HG02610 (cell line): ENCODE results near the gene TMEM132C.
"Not testable (repeated sequence)": the region's sequence is repeated elsewhere in the genome, so short reads cannot be mapped to it uniquely, and the experiment has no call there.

ENCODE experiments used
- ATAC-seq: cut with Tn5 transposase; IDR thresholded peaks from one replicate; pipeline ENCODE4 v1.9.1; 2021; ENCODE audit warnings: mild to moderate bottlenecking, moderate library complexity; ENCODE audit not compliant: unreplicated experiment

The TMEM132C gene

DNA sequence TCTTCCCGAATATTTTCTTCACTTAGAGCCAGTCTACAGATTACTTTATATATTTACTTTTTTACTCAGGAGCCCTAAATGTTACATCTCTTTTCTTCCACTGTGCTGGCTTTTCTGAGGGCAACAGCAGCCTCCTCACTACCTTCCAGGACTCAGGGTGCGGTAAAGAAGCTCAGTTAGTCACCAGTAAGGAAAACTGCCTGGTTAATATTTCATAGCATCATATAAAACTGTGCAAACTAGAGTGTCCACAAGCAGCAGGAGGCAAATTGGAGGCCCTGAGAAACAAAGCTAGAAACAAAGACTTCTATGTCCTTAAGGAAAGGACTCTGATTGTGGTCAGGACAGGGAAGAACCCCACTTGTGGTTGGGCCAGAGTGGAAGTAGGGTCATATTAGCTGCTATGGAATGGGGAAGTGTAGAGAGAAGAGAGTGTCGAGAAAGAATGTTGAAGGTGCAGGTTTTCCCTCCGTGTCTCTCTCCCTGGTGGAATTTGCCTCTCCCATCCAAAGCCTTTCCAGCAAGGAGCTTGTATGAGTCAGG lies 336.7 kb downstream of the TMEM132C start:
- ATAC-seq = no peak

DNA sequence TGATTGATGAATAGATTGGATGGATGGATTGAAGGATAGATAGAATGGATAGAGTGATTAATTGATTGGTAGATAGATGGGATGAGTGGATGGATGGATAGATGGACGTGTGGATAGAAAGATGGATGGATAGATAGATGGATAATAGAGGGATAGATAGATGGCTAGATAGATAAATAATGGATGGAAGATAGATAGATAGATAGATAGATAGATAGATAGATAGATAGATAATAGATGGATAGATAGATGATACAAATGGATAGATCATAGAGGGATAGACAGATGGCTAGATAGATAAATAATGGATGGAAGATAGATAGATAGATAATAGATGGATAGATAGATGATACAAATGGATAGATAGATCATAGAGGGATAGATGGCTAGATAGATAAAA lies 337.2 kb downstream of the TMEM132C start:
- ATAC-seq = not testable (repeated sequence)

- ATAC-seq = no peak
Observed at GRCh38 chr12:128606051-128606450, 339.1 kb downstream of the TMEM132C start.

GRCh38 chr12:128606538-128606937 lies 339.6 kb downstream of the TMEM132C start:
- ATAC-seq = no peak

GRCh38 chr12:128606970-128607369 lies 340.0 kb downstream of the TMEM132C start:
- no peak for ATAC-seq

GRCh38 chr12:128607641-128608040 lies 340.7 kb downstream of the TMEM132C start:
- no peak for ATAC-seq

DNA sequence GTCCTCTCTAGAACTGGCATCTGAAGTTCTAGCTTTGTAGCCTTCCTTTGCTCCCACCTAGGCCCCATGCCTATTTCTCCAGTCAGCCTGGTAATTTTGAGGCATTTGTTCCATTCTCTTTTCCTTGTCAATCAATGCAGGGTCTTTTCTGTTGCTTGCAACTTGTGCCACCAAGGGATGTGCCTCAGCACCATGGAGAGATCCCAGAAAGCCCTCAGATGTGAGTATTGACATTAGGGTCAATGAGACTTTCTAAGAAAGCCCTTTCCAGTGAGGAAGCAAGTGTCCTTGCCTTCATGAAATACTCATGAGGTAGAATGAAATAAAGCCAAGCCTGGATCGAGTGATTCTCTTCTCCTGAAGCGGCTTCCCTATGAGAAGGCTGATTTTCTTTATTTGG lies 342.9 kb downstream of the TMEM132C start:
- no peak for ATAC-seq

GRCh38 chr12:128611736-128612135 lies 344.8 kb downstream of the TMEM132C start:
- no peak for ATAC-seq

DNA sequence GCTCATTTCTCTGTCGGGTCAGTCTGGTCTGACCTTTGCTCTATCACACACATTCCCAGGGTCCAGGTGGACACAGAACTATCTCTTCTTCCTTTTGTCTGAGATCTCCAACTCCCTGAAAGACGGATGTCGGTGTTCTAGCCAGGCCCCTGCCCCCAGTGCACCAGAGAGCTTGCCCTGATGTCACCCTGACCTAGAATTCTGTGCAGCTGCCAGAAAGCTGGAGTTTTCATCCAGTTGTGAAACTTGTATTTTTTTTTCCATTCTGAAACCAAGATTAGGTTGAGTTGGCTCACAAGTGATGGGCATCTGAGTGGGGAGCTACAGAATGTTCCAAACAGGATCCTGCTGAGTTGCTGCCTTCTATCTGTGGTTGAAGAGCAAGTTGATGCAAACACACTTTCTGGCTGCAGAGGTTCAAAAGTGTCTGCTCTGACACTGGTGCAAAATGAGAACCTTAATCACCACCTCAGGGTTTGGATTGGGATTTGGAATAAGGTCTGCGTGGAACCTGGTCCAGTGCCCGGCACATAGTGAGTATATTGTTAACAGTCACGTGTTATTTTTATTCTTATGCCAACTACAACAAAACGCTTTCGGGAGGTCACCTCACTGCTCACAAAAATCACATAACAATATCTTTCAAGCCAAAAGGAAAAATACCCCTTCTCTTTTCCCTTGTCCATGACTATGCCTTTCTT lies 345.3 kb downstream of the TMEM132C start:
- ATAC-seq = no peak

DNA sequence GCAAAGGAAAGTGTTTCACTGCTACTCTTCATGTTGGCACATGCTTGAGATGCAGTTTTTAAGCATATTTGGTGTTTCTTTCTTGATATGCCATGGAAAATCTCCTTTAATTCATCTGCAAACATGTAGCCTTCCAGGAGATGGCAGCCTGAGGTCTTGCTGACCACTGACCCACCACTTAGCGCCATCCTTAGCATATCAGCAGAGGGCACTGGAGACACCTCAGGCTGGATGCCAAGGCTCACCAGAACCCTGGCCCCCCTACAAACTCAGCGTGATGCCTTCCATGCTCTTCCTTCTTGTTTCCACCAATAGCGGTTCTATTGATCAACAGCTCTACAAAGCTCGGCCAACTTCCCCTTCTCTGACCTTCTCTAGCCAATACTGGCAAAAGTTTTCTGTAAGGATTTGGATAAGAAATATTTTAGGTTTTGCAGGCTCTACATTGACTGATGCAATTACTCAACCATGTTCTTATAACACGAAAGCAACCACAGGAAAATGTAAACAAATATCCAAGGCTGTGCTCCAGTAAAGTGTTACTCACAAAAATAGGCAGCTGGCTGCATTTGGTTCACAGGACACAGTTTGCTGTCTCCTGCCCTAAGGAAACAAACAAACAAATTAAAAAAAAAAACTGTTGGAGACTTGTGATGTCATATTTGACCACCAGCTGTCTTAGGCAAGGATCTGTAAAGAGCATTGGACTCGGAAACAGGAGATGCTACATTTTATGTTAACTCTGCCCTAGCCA lies 347.0 kb downstream of the TMEM132C start:
- ATAC-seq = no peak

DNA sequence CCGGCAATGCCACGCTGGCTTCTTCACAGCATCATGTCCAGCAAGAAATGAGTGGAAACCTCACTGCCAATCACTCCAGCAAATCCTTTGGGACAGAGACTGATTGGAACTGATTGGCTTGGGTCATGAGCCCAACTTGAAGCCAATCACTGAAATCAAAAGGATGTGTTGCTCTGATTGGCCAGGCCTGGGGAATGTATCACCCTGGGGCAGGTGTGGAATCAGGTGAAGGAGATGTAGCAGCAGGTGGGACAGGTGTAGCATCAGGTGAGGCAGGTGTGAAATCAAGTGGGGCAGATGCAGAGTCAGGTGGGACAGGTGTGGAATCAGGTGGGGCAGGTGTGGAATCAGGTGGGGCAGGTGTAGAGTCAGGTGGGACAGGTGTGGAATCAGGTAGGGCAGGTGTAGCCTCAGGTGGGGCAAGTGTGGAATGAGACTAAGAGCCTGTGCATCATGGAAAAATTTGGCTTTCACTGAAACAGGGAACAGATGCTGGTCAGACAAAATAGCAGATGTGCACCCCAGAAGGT lies 350.4 kb downstream of the TMEM132C start:
- ATAC-seq = no peak

DNA sequence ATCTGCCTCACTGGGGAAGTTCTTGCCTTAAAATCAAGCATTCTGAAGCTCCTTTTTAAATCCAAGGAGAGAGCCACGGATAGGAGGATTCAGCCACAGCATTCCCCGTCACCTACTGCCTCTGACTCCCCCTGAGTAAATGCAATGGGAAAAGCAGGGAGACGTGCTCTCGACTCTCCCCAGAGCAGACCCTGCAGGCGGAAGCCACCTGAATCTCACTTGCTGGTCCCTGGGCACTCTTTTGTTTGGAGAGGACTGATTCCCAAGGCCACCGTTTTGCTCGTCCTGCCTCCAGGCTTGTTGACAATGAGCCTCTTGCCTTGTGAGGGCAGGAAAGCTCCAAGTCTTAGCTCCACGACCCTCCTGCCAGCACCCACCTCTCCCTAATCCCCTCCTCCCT lies 352.3 kb downstream of the TMEM132C start:
- ATAC-seq = no peak

DNA sequence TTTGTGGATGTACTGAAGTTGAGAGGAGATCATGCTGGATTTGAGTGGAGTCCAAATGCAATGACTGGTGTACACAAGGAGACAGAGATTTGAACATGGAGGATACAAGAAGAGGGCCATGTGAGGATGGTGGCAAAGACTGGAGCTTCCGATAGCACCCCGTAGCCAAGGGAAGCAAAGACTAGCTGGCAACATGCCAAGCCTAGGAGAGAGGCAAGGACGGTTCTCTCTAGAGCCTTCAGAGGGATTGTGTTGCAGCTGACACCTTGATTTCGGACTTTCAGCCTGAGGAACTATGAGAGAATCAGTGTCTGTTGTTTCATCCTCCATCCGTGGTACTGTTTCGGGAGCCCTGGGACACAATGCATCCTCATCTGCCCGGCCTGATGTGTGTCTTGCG lies 354.3 kb downstream of the TMEM132C start:
- no peak for ATAC-seq

DNA sequence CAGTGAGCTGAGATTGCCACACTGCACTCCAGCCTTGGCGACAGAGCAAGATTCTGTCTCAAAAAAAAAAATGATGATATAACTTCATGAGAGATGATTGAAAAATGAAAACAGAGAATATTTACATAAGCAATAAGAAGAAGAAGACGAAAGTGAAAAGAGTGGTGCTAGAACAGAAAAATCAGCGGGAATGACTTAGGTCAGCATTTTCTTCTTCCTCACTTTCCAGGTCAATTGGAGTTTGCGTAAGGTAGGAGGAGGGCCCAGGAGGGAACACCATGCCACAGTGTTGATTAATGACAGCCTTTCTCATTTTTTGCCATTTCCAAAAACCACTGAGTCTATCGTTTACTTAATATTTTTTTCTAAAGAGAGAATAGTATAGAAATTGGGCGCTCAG lies 356.8 kb downstream of the TMEM132C start:
- no peak for ATAC-seq

DNA sequence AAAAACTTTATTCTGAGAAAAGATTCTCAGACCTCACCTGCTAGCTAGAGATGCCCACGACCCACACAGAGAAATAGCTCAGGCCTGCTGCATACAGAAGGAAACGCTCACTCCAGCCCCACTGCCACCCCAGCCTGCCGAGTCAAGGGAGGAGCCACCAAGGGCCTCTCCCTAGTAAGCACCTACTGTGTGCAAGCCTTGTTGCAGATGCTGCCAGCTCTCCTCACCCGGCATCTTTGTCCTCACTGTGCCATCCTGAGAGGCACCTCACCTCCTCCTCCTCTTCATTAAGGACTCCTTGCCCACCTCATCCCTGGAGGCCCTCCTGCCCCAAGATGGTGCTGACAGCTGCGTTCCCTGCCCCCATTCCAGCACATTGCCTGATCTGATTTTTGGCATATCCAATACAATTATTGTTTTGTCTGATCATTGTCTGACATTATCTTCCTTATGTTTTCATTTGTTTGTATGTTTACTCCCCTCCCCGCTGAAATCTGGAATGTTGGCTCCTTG lies 359.9 kb downstream of the TMEM132C start:
- no peak for ATAC-seq

- no peak for ATAC-seq
Observed at GRCh38 chr12:128627659-128628058, 360.7 kb downstream of the TMEM132C start.

DNA sequence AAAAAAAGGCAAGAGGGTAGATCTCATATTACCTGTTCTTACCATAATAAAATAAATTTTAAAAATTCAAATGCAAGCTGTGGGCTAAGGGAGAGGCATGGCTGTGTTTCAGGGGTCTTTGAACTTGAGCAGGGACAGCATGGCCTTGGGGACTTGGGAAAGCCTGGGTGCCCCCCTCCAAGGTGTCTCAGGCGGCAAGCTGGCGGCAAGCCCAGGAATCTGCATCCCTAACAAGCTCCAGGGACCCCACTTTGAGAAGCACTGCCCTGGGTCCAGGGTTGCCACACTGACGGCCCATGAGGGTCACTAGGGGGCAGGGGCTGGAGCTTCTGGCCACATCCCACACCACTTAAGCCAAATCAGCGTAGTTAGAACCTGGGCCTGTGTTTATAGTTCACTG lies 363.0 kb downstream of the TMEM132C start:
- ATAC-seq = no peak

DNA sequence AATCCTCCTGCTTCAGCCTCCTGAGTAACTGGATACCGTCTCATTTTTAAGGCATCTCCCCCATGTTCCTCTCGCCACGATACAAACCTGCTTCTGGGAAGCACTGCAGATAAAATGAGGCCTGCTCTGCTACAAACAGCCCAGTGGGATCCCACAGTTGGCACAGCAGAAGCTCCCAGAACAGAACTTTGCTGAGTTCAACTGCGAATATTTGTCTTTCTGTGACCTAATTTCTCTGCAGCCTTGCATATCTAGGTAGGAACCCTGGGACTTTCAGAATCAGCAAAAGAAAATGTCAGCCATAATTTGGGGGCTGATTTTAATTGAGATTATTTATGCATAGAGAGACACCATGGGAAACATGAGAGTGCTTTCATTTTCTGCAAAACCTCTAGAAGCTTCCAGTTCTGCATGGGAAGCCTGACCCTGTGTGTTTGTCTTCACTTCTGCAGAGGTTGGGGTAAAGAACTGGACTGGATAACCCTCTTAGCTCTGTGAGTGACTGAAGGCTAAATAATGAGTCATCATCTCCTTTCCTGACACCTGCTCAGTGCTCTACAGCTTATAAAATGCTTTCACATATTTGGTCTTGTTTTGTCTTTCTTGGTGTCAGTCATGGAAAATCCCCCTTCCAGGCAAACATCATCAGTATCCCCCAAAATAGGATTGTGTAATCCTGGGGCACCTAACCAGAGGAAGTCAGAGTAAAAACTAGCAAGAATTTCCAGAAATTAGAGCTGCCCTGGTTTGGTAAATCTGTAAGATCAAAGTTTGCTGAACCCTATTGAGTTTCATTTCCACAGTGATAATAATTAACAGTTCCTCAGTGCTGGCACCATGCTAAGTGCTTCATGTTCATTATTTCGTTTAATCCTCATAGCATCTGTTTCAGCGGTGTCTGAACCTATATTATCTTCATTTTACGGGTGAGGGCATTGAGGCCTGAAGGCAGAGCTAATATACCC lies 371.0 kb downstream of the TMEM132C start:
- peak; percentile 98 for ATAC-seq

DNA sequence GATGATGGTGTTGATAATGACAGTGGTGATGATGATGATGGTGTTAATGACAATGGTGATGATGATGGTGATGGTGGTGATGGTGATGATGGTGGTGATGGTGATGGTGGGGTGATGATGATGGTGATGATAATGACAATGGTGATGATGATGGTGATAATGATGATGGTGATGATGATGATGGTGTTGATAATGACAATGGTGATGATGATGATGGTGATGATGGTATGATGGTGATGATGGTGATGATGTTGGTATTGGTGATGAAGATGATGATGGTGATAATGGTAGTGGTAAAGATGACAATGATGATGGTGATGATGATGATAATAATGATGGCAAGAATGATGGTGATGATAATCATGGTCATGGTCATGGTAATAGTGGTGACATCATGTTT lies 372.1 kb downstream of the TMEM132C start:
- ATAC-seq = no peak

- ATAC-seq = no peak
Observed at GRCh38 chr12:128643155-128643554, 376.2 kb downstream of the TMEM132C start.
